Activated T-helper 17 cell treated with anti-CD3 and anti-CD28 coated beads, Interleukin-2, amount 50 U/mL, for 72 hours (primary cell): ENCODE data around the gene TCF7L2. TPM values are rescaled to one million over a fixed set of nuclear protein-coding genes. Genes with fewer than 3 reads are reported as not detected.
A peak's percentile ranks its signal among the peaks of the same experiment; 100 is the strongest.

ENCODE experiments used
- ATAC-seq: fragments of 150-1000 bp; cut with Tn5 transposase; replicated peaks from 2 replicates; pipeline ENCODE4 v1.10.0; 2021; ENCODE audit warnings: mild to moderate bottlenecking, moderate library complexity
- H3K27ac Mint-ChIP-seq: one replicate; pipeline ENCODE4 v1.8.0; 2022; ENCODE audit warnings: mixed read lengths
- H3K27me3 Mint-ChIP-seq: one replicate; pipeline ENCODE4 v1.8.0; 2022; ENCODE audit warnings: mixed read lengths
- H3K36me3 Mint-ChIP-seq: one replicate; pipeline ENCODE4 v1.8.0; 2022; ENCODE audit warnings: low read depth, mild to moderate bottlenecking, mixed read lengths
- H3K4me1 Mint-ChIP-seq: one replicate; pipeline ENCODE4 v1.8.0; 2022; ENCODE audit warnings: mixed read lengths
- H3K4me3 Mint-ChIP-seq: one replicate; pipeline ENCODE4 v1.8.0; 2022; ENCODE audit warnings: mild to moderate bottlenecking, mixed read lengths
- H3K9me3 Mint-ChIP-seq: one replicate; pipeline ENCODE4 v1.8.0; 2022; ENCODE audit warnings: mixed read lengths
- total RNA-seq, 2 donors: library from RNA; stranded (reverse); gene quantifications; one replicate each; pipeline ENCODE4 v1.2.3, GENCODE V29; 2022

The TCF7L2 gene
- total RNA-seq, 2 donors from 2014 or later = 1.1 to 4.7 TPM

GRCh38 chr10:113111260-113111659, 161.2 kb downstream of the TCF7L2 start:
- H3K4me3 Mint-ChIP-seq = no peak overlapping the region
- peaks cover 9% of the 10 kb centered on the region for H3K27me3 Mint-ChIP-seq

DNA sequence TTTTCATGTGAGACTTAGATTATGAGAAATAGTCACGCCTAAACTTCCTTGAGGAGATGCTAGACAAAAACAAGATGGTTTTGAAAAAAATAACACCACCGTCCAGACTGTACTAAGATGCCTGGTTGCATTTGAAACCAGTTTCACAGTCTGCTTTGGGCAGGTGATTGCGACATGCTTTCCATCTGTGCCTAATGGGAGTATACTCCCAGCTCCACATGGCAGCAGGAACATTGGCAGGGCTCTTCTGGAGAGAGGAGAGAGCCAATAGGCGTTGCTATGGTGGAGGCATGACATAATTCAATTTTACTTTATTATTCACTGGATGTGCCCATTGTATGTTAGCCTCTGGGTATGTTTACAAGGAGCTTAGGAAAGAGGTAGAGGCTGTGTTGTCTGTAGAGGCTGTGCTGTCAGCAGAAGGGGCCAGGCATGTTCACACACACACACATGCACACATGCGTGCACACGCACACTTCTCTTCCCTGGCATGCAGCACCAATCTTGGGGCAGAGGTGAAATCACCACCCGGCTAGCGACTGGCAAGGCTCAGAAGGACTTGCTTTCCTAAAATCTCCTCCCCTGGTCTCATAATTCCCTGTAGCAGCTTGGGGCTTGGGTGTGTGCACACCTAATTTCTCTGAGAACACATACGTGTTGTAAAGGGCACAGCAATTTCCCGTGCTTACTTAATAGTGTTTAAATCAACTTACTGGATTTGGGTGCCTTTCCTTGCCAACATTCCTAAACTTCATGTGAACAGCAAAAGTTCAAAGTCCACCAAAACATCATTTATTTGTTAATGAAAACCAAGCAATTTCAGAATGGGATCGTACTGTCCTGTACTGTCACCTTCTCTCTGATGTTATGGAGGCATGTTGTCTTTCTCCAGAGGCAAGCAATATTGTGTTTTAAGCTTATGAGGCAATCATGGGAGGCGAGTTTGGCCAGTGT, 162.1 kb downstream of the TCF7L2 start:
- H3K9me3 Mint-ChIP-seq = no peaks in the 10 kb centered on the region
- H3K27me3 Mint-ChIP-seq = peaks cover 9% of the 10 kb centered on the region
- H3K4me3 Mint-ChIP-seq = no peak overlapping the region
- no peak for ATAC-seq
- no peak overlapping the region for H3K27ac Mint-ChIP-seq
- H3K36me3 Mint-ChIP-seq = no peaks in the 10 kb centered on the region
- no peaks in the 10 kb centered on the region for H3K4me1 Mint-ChIP-seq

More at GRCh38 chr10:113111260-113111659, 161.2 kb downstream of the TCF7L2 start:
- ATAC-seq = no peak
- H3K27ac Mint-ChIP-seq = no peak overlapping the region
- no peaks in the 10 kb centered on the region for H3K36me3 Mint-ChIP-seq
- no peaks in the 10 kb centered on the region for H3K9me3 Mint-ChIP-seq
- H3K4me1 Mint-ChIP-seq = no peaks in the 10 kb centered on the region

GRCh38 chr10:113113241-113113640, 163.2 kb downstream of the TCF7L2 start:
- ATAC-seq = no peak
- Mint-ChIP-seq H3K27ac (no peak overlapping the region), H3K36me3 (no peaks in the 10 kb centered on the region), H3K4me3 (no peak overlapping the region), H3K9me3 (no peaks in the 10 kb centered on the region), H3K27me3 (peaks cover 12% of the 10 kb centered on the region), H3K4me1 (no peaks in the 10 kb centered on the region)

DNA sequence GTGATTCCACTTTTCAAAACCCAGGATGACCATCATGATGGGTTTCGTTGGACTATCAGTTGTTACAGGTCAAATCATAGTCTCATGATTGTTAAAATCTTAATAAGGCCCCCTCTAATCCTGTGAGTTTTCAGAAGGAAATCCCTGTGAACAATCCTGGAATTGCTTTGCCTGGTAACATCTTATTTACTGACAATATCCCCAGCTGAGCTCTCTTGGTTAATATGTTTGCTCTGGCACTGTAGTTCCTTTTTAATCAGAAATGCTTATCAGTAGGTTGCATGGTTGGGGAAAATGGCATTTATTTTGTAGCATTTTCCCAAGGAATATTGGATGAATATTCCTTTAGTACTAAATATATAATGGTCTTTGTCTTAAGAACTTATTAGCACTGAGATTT, 163.9 kb downstream of the TCF7L2 start:
- Mint-ChIP-seq H3K36me3 (no peaks in the 10 kb centered on the region), H3K4me1 (no peaks in the 10 kb centered on the region), H3K9me3 (no peaks in the 10 kb centered on the region), H3K4me3 (no peak overlapping the region), H3K27me3 (peaks cover 13% of the 10 kb centered on the region), H3K27ac (no peak overlapping the region)
- no peak for ATAC-seq

GRCh38 chr10:113115556-113115955, 165.5 kb downstream of the TCF7L2 start:
- H3K4me3 Mint-ChIP-seq = no peak overlapping the region
- ATAC-seq = no peak
- H3K9me3 Mint-ChIP-seq = no peaks in the 10 kb centered on the region
- no peaks in the 10 kb centered on the region for H3K36me3 Mint-ChIP-seq
- H3K27ac Mint-ChIP-seq = no peak overlapping the region
- H3K4me1 Mint-ChIP-seq = no peaks in the 10 kb centered on the region
- H3K27me3 Mint-ChIP-seq = peaks cover 18% of the 10 kb centered on the region

- H3K36me3 Mint-ChIP-seq = no peaks in the 10 kb centered on the region
- H3K27ac Mint-ChIP-seq = no peak overlapping the region
- no peaks in the 10 kb centered on the region for H3K4me1 Mint-ChIP-seq
- peaks cover 23% of the 10 kb centered on the region for H3K27me3 Mint-ChIP-seq
- no peak overlapping the region for H3K4me3 Mint-ChIP-seq
- no peak for ATAC-seq
- no peaks in the 10 kb centered on the region for H3K9me3 Mint-ChIP-seq
These were observed 168.8 kb downstream of the TCF7L2 start for GRCh38 chr10:113118882-113119281.

DNA sequence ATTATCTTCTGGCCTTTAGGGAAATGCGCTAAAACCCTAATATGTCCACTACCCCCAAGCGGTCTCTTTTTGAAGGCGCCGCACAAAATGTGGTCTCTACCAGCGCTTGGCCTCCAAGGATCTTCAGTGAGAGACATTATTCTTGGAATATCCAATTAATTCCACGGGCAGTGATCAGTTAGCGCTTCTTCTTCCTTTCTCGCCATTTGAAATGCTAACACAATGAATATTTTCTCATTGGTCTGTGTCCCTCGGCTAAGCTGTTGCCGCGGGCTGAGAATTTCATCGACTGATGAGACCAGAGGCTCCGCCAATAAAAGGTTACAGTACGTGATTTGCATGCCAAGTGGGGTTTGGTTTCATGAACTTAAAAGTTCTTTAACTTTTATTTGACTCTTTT, 169.8 kb downstream of the TCF7L2 start:
- Mint-ChIP-seq H3K27me3 (peaks cover 28% of the 10 kb centered on the region), H3K4me1 (no peaks in the 10 kb centered on the region), H3K9me3 (no peaks in the 10 kb centered on the region), H3K27ac (no peak overlapping the region), H3K36me3 (no peaks in the 10 kb centered on the region), H3K4me3 (no peak overlapping the region)
- ATAC-seq = no peak

- no peak overlapping the region for H3K4me3 Mint-ChIP-seq
- H3K27me3 Mint-ChIP-seq = peaks cover 38% of the 10 kb centered on the region
- H3K9me3 Mint-ChIP-seq = no peaks in the 10 kb centered on the region
- no peaks in the 10 kb centered on the region for H3K36me3 Mint-ChIP-seq
- ATAC-seq = no peak
- no peak overlapping the region for H3K27ac Mint-ChIP-seq
- H3K4me1 Mint-ChIP-seq = no peaks in the 10 kb centered on the region
These were observed 171.1 kb downstream of the TCF7L2 start for GRCh38 chr10:113121153-113121552.

- no peak for ATAC-seq
These were observed 172.9 kb downstream of the TCF7L2 start for GRCh38 chr10:113122947-113123346.

DNA sequence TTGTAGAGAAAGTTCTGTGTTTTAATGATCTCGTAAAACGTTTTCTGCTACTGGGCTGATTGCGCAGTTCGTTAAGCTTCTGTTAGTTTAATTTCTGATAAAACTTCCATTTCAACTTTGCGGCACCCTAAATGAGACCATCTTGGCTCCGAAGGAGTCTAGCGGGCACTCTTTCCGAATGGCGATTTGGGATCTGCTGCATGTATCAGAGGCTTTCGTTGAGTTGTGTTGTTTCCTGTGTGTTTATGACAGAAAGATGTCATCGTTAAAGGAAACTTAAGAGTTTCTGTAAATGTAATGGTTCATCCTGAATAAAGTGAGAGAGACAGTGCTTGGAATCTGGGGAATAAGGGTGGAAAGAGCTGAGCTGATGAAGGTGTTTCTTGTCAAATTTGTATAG, 174.7 kb downstream of the TCF7L2 start:
- ATAC-seq = no peak
- Mint-ChIP-seq H3K36me3 (no peaks in the 10 kb centered on the region), H3K27ac (no peak overlapping the region), H3K4me1 (no peaks in the 10 kb centered on the region), H3K9me3 (no peaks in the 10 kb centered on the region), H3K4me3 (no peak overlapping the region), H3K27me3 (peaks cover 59% of the 10 kb centered on the region)

More at GRCh38 chr10:113122947-113123346, 172.9 kb downstream of the TCF7L2 start:
- H3K36me3 Mint-ChIP-seq = no peaks in the 10 kb centered on the region
- no peak overlapping the region for H3K4me3 Mint-ChIP-seq
- H3K27ac Mint-ChIP-seq = no peak overlapping the region
- peaks cover 50% of the 10 kb centered on the region for H3K27me3 Mint-ChIP-seq
- H3K9me3 Mint-ChIP-seq = no peaks in the 10 kb centered on the region
- H3K4me1 Mint-ChIP-seq = no peaks in the 10 kb centered on the region

GRCh38 chr10:113125612-113126011, 175.6 kb downstream of the TCF7L2 start:
- peaks cover 56% of the 10 kb centered on the region for H3K27me3 Mint-ChIP-seq
- no peak overlapping the region for H3K4me3 Mint-ChIP-seq
- H3K27ac Mint-ChIP-seq = no peak overlapping the region
- no peaks in the 10 kb centered on the region for H3K4me1 Mint-ChIP-seq
- no peaks in the 10 kb centered on the region for H3K36me3 Mint-ChIP-seq
- H3K9me3 Mint-ChIP-seq = no peaks in the 10 kb centered on the region
- ATAC-seq = no peak

- no peak overlapping the region for H3K4me3 Mint-ChIP-seq
- H3K27me3 Mint-ChIP-seq = peaks cover 60% of the 10 kb centered on the region
These were observed 176.5 kb downstream of the TCF7L2 start for GRCh38 chr10:113126229-113127201.

DNA sequence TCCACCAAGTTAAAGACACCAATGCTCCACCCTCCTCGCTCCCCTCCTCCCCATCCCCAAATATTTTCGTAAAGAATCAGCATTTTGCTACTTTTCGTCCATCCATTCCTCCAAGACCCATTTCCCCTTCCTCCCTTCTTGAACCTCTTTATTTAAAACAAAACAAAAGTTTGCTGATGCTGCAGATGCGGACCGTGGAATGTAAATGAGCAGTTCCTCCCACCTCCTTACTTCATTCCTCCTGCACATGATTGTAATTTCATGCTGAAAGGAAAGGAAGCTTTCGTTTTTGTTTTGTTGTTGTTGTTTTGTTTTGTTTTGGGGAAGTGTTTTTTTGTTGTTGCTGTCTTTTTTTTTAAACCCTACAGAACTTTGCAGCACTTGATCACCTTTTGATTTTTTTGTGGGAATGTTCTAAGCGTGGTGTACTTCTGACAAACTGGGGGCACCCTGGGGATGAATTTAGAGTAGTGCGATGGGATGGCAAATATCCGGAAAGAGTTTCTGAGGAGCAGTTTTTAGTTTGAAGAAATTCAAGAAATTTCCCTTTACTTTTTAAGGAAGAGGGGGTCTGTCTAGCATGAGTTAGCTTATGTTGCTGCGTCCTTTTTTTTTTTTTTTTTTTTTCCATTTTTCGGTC, 177.3 kb downstream of the TCF7L2 start:
- Mint-ChIP-seq H3K36me3 (no peaks in the 10 kb centered on the region), H3K27me3 (peaks cover 59% of the 10 kb centered on the region), H3K4me3 (no peak overlapping the region), H3K4me1 (no peaks in the 10 kb centered on the region), H3K27ac (no peak overlapping the region), H3K9me3 (no peaks in the 10 kb centered on the region)
- ATAC-seq = no peak

More at GRCh38 chr10:113126229-113127201, 176.5 kb downstream of the TCF7L2 start:
- no peak overlapping the region for H3K27ac Mint-ChIP-seq
- no peaks in the 10 kb centered on the region for H3K4me1 Mint-ChIP-seq
- H3K9me3 Mint-ChIP-seq = no peaks in the 10 kb centered on the region
- no peaks in the 10 kb centered on the region for H3K36me3 Mint-ChIP-seq
- peak; percentile 86 for ATAC-seq

DNA sequence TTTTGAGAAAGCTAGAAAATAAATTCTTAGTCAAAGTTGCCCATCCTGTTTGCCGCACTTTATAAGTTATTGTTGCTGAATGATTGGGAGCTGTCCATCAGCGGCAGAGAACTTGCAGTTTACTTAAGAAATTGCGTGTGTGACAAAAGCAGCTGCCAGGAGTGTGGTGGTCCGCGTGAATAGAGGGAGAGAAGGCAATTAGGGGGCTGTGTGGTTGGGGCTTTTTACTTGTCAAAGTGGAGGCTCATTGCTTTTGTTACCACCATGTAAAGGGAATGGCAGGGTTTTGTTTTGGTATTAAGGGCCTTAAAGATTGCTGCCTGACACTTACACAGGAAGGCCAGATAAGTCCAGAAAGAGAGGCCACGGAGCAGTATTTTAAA, 177.8 kb downstream of the TCF7L2 start:
- Mint-ChIP-seq H3K36me3 (no peaks in the 10 kb centered on the region), H3K4me1 (no peaks in the 10 kb centered on the region), H3K27me3 (peaks cover 54% of the 10 kb centered on the region), H3K27ac (no peak overlapping the region), H3K4me3 (no peak overlapping the region), H3K9me3 (no peaks in the 10 kb centered on the region)
- ATAC-seq = no peak
